ENCODE results near the gene CD99.
A peak's percentile ranks its signal among the peaks of the same experiment; 100 is the strongest.
"Not testable (repeated sequence)": the region's sequence is repeated elsewhere in the genome, so short reads cannot be mapped to it uniquely, and the experiment has no call there.

The CD99 gene

GRCh38 chrX:2712890-2713840, 22.1 kb downstream of the CD99 start:
- no peak overlapping the region for H3K27ac Mint-ChIP-seq
- H3K9me3 Mint-ChIP-seq: no peaks in the 10 kb centered on the region
- no peak overlapping the region for H3K4me3 Mint-ChIP-seq
- DNase-seq (ENCODE audit: low spot score in 2 of 2) (no peak), ATAC-seq (ENCODE audit: low read depth) (no peak)
- H3K27me3 Mint-ChIP-seq: no peaks in the 10 kb centered on the region
- peaks cover 15% of the 10 kb centered on the region for H3K36me3 Mint-ChIP-seq
- peaks cover 29% of the 10 kb centered on the region for H3K4me1 Mint-ChIP-seq

- no peak for ATAC-seq (ENCODE audit: low read depth)
- DNase-seq (ENCODE audit: low spot score in 2 of 2): no peak
- Mint-ChIP-seq H3K9me3 (no peaks in the 10 kb centered on the region), H3K4me3 (no peak overlapping the region), H3K27me3 (no peaks in the 10 kb centered on the region), H3K36me3 (peaks cover 24% of the 10 kb centered on the region), H3K27ac (no peak overlapping the region), H3K4me1 (peaks cover 15% of the 10 kb centered on the region)
Observed at GRCh38 chrX:2714551-2714950, 23.5 kb downstream of the CD99 start.

GRCh38 chrX:2715066-2715600, 24.0 kb downstream of the CD99 start:
- Mint-ChIP-seq H3K36me3 (peaks cover 27% of the 10 kb centered on the region), H3K27me3 (no peaks in the 10 kb centered on the region), H3K27ac (peak overlapping the region; percentile 61), H3K4me1 (peaks cover 9% of the 10 kb centered on the region), H3K4me3 (no peak overlapping the region), H3K9me3 (no peaks in the 10 kb centered on the region)
- ATAC-seq (ENCODE audit: low read depth) (no peak), DNase-seq (ENCODE audit: low spot score in 2 of 2) (no peak)

GRCh38 chrX:2717312-2717711, 26.2 kb downstream of the CD99 start:
- no peak overlapping the region for H3K27ac Mint-ChIP-seq
- H3K4me3 Mint-ChIP-seq: no peak overlapping the region
- peaks cover 28% of the 10 kb centered on the region for H3K36me3 Mint-ChIP-seq
- DNase-seq (ENCODE audit: low spot score in 2 of 2) (no peak), ATAC-seq (ENCODE audit: low read depth) (no peak)
- peaks cover 4% of the 10 kb centered on the region for H3K4me1 Mint-ChIP-seq
- H3K9me3 Mint-ChIP-seq: no peaks in the 10 kb centered on the region
- H3K27me3 Mint-ChIP-seq: no peaks in the 10 kb centered on the region

- no peaks in the 10 kb centered on the region for H3K9me3 Mint-ChIP-seq
- H3K4me1 Mint-ChIP-seq: peaks cover 4% of the 10 kb centered on the region
- H3K36me3 Mint-ChIP-seq: peaks cover 32% of the 10 kb centered on the region
- no peak for DNase-seq (ENCODE audit: low spot score in 2 of 2)
- no peak overlapping the region for H3K27ac Mint-ChIP-seq
- no peaks in the 10 kb centered on the region for H3K27me3 Mint-ChIP-seq
- no peak for ATAC-seq (ENCODE audit: low read depth)
- no peak overlapping the region for H3K4me3 Mint-ChIP-seq
Observed at GRCh38 chrX:2718821-2719220, 27.7 kb downstream of the CD99 start.

- peaks cover 37% of the 10 kb centered on the region for H3K36me3 Mint-ChIP-seq
- no peak overlapping the region for H3K4me3 Mint-ChIP-seq
- H3K4me1 Mint-ChIP-seq: peaks cover 4% of the 10 kb centered on the region
- ATAC-seq (ENCODE audit: low read depth) (no peak), DNase-seq (ENCODE audit: low spot score in 2 of 2) (no peak)
- H3K9me3 Mint-ChIP-seq: no peaks in the 10 kb centered on the region
- no peak overlapping the region for H3K27ac Mint-ChIP-seq
- H3K27me3 Mint-ChIP-seq: no peaks in the 10 kb centered on the region
Observed at GRCh38 chrX:2719774-2720447, 28.8 kb downstream of the CD99 start.

- Mint-ChIP-seq H3K4me3 (no peak overlapping the region), H3K27ac (no peak overlapping the region), H3K36me3 (peaks cover 43% of the 10 kb centered on the region), H3K4me1 (peaks cover 2% of the 10 kb centered on the region), H3K27me3 (no peaks in the 10 kb centered on the region), H3K9me3 (no peaks in the 10 kb centered on the region)
- DNase-seq (ENCODE audit: low spot score in 2 of 2) (no peak), ATAC-seq (ENCODE audit: low read depth) (no peak)
Observed at GRCh38 chrX:2723286-2723879, 32.3 kb downstream of the CD99 start.

- not testable (repeated sequence) for H3K27me3 Mint-ChIP-seq; ATAC-seq (ENCODE audit: low read depth); DNase-seq (ENCODE audit: low spot score in 2 of 2); H3K4me1 Mint-ChIP-seq; H3K27ac Mint-ChIP-seq; H3K4me3 Mint-ChIP-seq; H3K9me3 Mint-ChIP-seq
- peaks cover 37% of the 10 kb centered on the region for H3K36me3 Mint-ChIP-seq
Observed at GRCh38 chrX:2727264-2727663, 36.2 kb downstream of the CD99 start.

GRCh38 chrX:2732076-2732475, 41.0 kb downstream of the CD99 start:
- Mint-ChIP-seq H3K9me3 (peaks cover 1% of the 10 kb centered on the region), H3K27ac (peak overlapping the region; percentile 72), H3K36me3 (peaks cover 47% of the 10 kb centered on the region), H3K4me1 (peaks cover 4% of the 10 kb centered on the region), H3K4me3 (no peak overlapping the region), H3K27me3 (no peaks in the 10 kb centered on the region)
- no peak for DNase-seq (ENCODE audit: low spot score in 2 of 2)
- ATAC-seq (ENCODE audit: low read depth): no peak

- Mint-ChIP-seq H3K36me3 (peaks cover 46% of the 10 kb centered on the region), H3K27ac (peak overlapping the region; percentile 72), H3K4me1 (peaks cover 4% of the 10 kb centered on the region), H3K9me3 (peaks cover 1% of the 10 kb centered on the region), H3K4me3 (no peak overlapping the region), H3K27me3 (no peaks in the 10 kb centered on the region)
- ATAC-seq (ENCODE audit: low read depth) (no peak), DNase-seq (ENCODE audit: low spot score in 2 of 2) (no peak)
Observed at GRCh38 chrX:2732649-2733048, 41.6 kb downstream of the CD99 start.

- DNase-seq (ENCODE audit: low spot score in 2 of 2) (no peak), ATAC-seq (ENCODE audit: low read depth) (no peak)
- Mint-ChIP-seq H3K4me1 (peaks cover 4% of the 10 kb centered on the region), H3K27ac (peak overlapping the region; percentile 72), H3K9me3 (peaks cover 1% of the 10 kb centered on the region), H3K36me3 (peaks cover 44% of the 10 kb centered on the region), H3K27me3 (no peaks in the 10 kb centered on the region), H3K4me3 (no peak overlapping the region)
Observed at GRCh38 chrX:2733286-2733685, 42.2 kb downstream of the CD99 start.

GRCh38 chrX:2735270-2735669, 44.2 kb downstream of the CD99 start:
- H3K4me3 Mint-ChIP-seq: no peak overlapping the region
- DNase-seq (ENCODE audit: low spot score in 2 of 2) (no peak), ATAC-seq (ENCODE audit: low read depth) (no peak)
- no peaks in the 10 kb centered on the region for H3K27me3 Mint-ChIP-seq
- no peaks in the 10 kb centered on the region for H3K9me3 Mint-ChIP-seq
- no peak overlapping the region for H3K27ac Mint-ChIP-seq
- H3K36me3 Mint-ChIP-seq: peaks cover 42% of the 10 kb centered on the region
- peaks cover 4% of the 10 kb centered on the region for H3K4me1 Mint-ChIP-seq

- peaks cover 33% of the 10 kb centered on the region for H3K36me3 Mint-ChIP-seq
Observed at GRCh38 chrX:2740672-2741071, 49.6 kb downstream of the CD99 start.

GRCh38 chrX:2741386-2741785, 50.3 kb downstream of the CD99 start:
- no peak for DNase-seq (ENCODE audit: low spot score in 2 of 2)
- H3K9me3 Mint-ChIP-seq: no peaks in the 10 kb centered on the region
- ATAC-seq (ENCODE audit: low read depth): no peak
- H3K36me3 Mint-ChIP-seq: peaks cover 33% of the 10 kb centered on the region
- H3K4me1 Mint-ChIP-seq: no peaks in the 10 kb centered on the region
- no peaks in the 10 kb centered on the region for H3K27me3 Mint-ChIP-seq
- no peak overlapping the region for H3K4me3 Mint-ChIP-seq
- no peak overlapping the region for H3K27ac Mint-ChIP-seq

More at GRCh38 chrX:2740672-2741071, 49.6 kb downstream of the CD99 start:
- no peaks in the 10 kb centered on the region for H3K27me3 Mint-ChIP-seq
- H3K4me1 Mint-ChIP-seq: no peaks in the 10 kb centered on the region
- DNase-seq (ENCODE audit: low spot score in 2 of 2): no peak
- H3K9me3 Mint-ChIP-seq: no peaks in the 10 kb centered on the region
- ATAC-seq (ENCODE audit: low read depth): no peak
- no peak overlapping the region for H3K4me3 Mint-ChIP-seq
- H3K27ac Mint-ChIP-seq: no peak overlapping the region
